ENCODE data around the gene GTPBP3.

Gene GTPBP3

GRCh38 chr19:17391371-17392151 lies 54.2 kb downstream of the GTPBP3 start:
- DNase-seq, result no peak
